Hepatocyte (in vitro differentiated cells): ENCODE data around the gene PHACTR1.

ENCODE experiments used
- EZH2 ChIP-seq: fragments of 200-600 bp; sonication (generic); IDR thresholded peaks from 2 replicates; pipeline ENCODE4 v1.6.1; 2016; ENCODE audit warnings: antibody characterized with exemption, mild to moderate bottlenecking, borderline replicate concordance
- EZH2phosphoT487 ChIP-seq: fragments of 200-600 bp; sonication (generic); IDR thresholded peaks from one replicate; pipeline ENCODE4 v1.6.1; 2018; ENCODE audit warnings: antibody characterized with exemption, mild to moderate bottlenecking, low read depth, moderate library complexity; ENCODE audit not compliant: unreplicated experiment, severe bottlenecking
- TF ChIP-seq, protein P1 (sequence below): fragments of 200-600 bp; sonication (generic); IDR thresholded peaks from 2 replicates; pipeline ENCODE4 v1.5.1; 2016; ENCODE audit warnings: antibody characterized with exemption, mild to moderate bottlenecking; ENCODE audit not compliant: poor library complexity

DNA sequence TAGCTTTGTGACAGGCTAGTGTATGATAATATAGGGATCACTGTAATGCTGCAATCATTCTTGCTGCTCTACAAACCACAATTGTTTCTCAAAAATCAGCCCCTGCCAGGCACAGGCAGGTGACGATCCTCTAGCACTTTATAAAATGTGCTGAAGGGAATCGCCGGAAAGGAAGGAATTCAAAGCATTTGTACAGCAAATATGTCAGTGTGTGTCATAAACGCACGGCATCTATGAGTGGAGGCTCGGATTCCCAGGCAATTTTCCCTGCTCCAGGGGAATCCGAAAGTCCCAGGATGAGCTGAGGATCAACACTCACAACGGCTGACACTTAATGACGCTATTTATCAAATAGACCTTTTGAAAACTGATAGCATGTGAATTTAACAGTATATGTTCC, 1.4 kb downstream of the PHACTR1 start:
- TF ChIP-seq, protein P1, sequence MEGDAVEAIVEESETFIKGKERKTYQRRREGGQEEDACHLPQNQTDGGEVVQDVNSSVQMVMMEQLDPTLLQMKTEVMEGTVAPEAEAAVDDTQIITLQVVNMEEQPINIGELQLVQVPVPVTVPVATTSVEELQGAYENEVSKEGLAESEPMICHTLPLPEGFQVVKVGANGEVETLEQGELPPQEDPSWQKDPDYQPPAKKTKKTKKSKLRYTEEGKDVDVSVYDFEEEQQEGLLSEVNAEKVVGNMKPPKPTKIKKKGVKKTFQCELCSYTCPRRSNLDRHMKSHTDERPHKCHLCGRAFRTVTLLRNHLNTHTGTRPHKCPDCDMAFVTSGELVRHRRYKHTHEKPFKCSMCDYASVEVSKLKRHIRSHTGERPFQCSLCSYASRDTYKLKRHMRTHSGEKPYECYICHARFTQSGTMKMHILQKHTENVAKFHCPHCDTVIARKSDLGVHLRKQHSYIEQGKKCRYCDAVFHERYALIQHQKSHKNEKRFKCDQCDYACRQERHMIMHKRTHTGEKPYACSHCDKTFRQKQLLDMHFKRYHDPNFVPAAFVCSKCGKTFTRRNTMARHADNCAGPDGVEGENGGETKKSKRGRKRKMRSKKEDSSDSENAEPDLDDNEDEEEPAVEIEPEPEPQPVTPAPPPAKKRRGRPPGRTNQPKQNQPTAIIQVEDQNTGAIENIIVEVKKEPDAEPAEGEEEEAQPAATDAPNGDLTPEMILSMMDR, result no peak
- TF ChIP-seq EZH2 (no peak), EZH2phosphoT487 (no peak)
